AG09309 (cell line): Measurements from ENCODE around the gene ATP6V0C.

Source experiments
- DNase-seq: peaks from one replicate; pipeline ENCODE4 v3.0.0-alpha.2; 2010; ENCODE audit warnings: low read depth
- H3K4me3 ChIP-seq: 2 replicates; pipeline ENCODE4 v1.5.1; 2011; ENCODE audit warnings: mild to moderate bottlenecking, low read depth, low read length, moderate library complexity; ENCODE audit not compliant: control insufficient read depth
- CTCF ChIP-seq: IDR thresholded peaks from 2 replicates; pipeline ENCODE4 v1.5.1; 2011; ENCODE audit warnings: mild to moderate bottlenecking, low read depth, low read length, inconsistent platforms; ENCODE audit not compliant: insufficient read depth, control insufficient read depth; ENCODE audit errors: missing control alignments

ATP6V0C gene

DNA sequence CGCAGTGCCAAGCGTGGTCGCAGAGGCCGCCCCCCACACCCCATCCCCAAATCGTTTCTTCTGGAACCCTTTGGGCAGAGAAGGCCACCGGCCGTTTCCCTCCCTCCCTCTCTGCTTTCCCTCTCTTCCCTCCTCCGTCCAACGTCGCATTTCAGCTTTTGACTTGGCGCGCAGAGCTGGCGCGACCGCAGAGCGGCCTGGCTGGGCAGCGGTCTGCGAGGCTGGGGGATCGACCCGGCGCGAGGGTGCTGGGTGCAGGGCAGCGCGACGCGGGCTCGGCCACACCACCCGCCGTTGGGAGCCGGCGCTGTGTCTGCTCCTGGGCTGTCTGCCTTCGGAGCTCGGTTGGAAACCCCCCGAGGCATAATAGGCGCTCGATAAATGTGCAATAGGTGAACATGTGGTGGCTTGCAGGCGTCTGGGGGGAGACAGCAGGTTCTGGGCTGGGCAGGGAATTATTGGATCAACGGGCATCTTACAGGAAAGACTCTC is 45.5 kb upstream of the ATP6V0C start:
- H3K4me3 ChIP-seq = peak overlapping the region; percentile 39
- no peak for TF ChIP-seq CTCF
- DNase-seq = no peak

GRCh38 chr16:2468725-2469398 is 44.9 kb upstream of the ATP6V0C start:
- DNase-seq = no peak
- TF ChIP-seq CTCF = no peak
- peak overlapping the region; percentile 39 for H3K4me3 ChIP-seq

DNA sequence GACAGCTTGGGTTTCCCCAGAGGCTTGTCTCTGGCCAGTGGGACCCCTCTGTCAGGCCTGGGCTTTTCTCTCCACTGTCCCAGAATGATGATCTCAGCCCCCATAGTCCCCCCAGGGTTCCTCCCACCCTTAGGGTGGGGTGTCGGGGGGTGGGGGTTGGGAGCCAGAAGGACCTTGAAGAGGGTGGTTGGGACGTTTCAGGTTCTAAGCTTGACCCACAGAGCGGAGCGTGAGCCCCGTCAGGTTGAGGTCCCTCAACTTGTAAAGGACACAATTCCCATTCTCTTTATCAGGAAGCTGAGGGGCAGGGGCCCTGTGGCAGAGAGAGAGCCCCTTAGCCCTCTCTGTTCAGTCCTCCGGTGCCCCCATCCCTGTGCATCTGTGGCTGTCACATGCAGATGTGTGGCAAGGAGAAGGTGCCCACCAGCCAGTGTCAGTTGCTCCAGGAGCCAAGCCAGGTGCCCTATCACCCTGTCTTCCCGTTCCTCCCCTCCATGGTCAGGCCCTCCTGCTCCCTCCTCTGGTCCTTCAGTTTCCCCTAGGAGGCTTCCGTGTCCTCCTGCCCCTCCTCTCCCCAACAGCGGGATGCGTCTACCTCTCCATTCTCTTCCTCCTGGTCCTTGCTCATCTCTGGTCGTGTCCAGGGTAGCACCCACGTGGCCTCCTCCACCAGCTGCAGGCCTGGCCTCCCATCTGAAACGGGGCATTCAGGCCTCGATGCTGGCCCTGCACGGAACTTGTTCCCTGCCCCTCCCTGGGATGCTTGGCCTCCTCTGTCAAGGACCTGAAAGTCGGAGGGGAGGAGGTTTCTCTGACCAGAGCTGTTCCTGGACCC is 44.1 kb upstream of the ATP6V0C start:
- no peak for TF ChIP-seq CTCF
- no peak overlapping the region for H3K4me3 ChIP-seq

GRCh38 chr16:2470234-2470601 is 43.5 kb upstream of the ATP6V0C start:
- no peak overlapping the region for H3K4me3 ChIP-seq
- no peak for TF ChIP-seq CTCF
- no peak for DNase-seq

More for the DNA sequence above, 44.1 kb upstream of the ATP6V0C start:
- DNase-seq = no peak

- DNase-seq = no peak
- TF ChIP-seq CTCF = no peak
- no peak overlapping the region for H3K4me3 ChIP-seq
These were observed 43.1 kb upstream of the ATP6V0C start for GRCh38 chr16:2470603-2471015.

DNA sequence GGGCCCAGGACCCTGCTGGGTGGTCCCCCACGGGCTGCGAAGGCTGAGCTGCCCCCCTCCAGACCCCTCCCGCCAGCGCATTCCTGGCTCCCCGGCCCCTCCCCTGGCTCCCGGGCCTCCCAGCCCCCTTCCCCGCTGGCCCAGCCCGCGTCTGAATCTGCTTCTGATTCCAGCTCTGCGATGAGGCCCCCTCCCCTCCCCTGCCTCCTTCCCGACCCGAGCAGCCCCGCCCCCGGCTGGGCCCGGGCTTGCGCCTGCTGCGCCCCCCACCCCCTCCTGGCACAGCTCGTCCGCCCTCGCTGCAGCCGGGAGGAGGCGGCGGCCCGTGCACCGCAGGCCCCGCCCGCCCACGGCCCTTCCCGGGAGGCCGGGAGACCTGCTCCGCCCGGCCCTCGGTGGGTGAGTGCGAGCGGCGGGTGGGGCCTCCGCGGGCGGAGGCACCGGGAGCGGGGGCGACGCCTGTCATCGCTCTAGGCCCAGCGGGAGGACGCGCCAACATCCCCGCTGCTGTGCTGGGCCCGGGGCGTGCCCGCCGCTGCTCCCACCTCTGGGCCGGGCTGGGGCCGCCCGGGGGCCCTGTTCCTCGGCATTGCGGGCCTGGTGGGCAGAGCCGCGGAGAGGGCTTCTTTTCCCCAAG is 42.6 kb upstream of the ATP6V0C start, which contains the start of gene NTN3:
Gene NTN3 (plus strand): TSS at position 282 of the 637 bp plus-strand sequence. CDS start 405 bp downstream, outside the sequence.
- no peak for TF ChIP-seq CTCF
- no peak within 1 kb of the TSS; the same call in none of the 2 replicates for H3K4me3 ChIP-seq
- DNase-seq = no peak
